ENCODE results near the gene RNF208.

GRCh38 chr9:137176302-137177182 lies 45.5 kb downstream of the RNF208 start:
- TF ChIP-seq CTCF (IDR thresholded peaks at IDR 0.05; ENCODE audit: insufficient read depth, low read depth, low read length) (peak; percentile 51), EZH2 (IDR thresholded peaks at IDR 0.05; ENCODE audit: insufficient read depth, low read length) (no peak)
